Neural cell (in vitro differentiated cells): ENCODE measurements around the gene XXYLT1.

Experiments
- EZH2 ChIP-seq: fragments of 200-600, 300-800 bp; shearing (Covaris generic), sonication (generic); IDR thresholded peaks from 2 replicates; pipeline ENCODE4 v1.6.1; 2014; ENCODE audit warnings: antibody characterized with exemption, low read length, borderline replicate concordance, mild to moderate bottlenecking; ENCODE audit not compliant: insufficient read depth, poor library complexity, severe bottlenecking
- RAD21 ChIP-seq: fragments of 450-650 bp; conservative IDR thresholded peaks from 2 replicates; pipeline ENCODE4 v1.6.1; 2014; ENCODE audit warnings: antibody characterized with exemption, mild to moderate bottlenecking, moderate library complexity
- REST ChIP-seq: IDR thresholded peaks from 2 replicates; pipeline ENCODE4 v1.6.1; 2012; ENCODE audit warnings: borderline replicate concordance
- TF ChIP-seq, protein P1 (sequence below): fragments of 450-650 bp; IDR thresholded peaks from 2 replicates; pipeline ENCODE4 v1.5.1; 2014; ENCODE audit warnings: antibody characterized with exemption, mild to moderate bottlenecking, moderate library complexity; ENCODE audit not compliant: poor library complexity, severe bottlenecking

- TF ChIP-seq RAD21 (no peak), REST (no peak), EZH2 (no peak)
- TF ChIP-seq, protein P1, sequence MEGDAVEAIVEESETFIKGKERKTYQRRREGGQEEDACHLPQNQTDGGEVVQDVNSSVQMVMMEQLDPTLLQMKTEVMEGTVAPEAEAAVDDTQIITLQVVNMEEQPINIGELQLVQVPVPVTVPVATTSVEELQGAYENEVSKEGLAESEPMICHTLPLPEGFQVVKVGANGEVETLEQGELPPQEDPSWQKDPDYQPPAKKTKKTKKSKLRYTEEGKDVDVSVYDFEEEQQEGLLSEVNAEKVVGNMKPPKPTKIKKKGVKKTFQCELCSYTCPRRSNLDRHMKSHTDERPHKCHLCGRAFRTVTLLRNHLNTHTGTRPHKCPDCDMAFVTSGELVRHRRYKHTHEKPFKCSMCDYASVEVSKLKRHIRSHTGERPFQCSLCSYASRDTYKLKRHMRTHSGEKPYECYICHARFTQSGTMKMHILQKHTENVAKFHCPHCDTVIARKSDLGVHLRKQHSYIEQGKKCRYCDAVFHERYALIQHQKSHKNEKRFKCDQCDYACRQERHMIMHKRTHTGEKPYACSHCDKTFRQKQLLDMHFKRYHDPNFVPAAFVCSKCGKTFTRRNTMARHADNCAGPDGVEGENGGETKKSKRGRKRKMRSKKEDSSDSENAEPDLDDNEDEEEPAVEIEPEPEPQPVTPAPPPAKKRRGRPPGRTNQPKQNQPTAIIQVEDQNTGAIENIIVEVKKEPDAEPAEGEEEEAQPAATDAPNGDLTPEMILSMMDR: no peak
These were observed 14.4 kb upstream of the XXYLT1 start for GRCh38 chr3:195285372-195285771.
